Astrocyte (in vitro differentiated cells and primary cell): Measurements from ENCODE around the gene KIF24. TPM values are rescaled to one million over a fixed set of nuclear protein-coding genes. Genes with fewer than 3 reads are reported as not detected.

Experiments used
- DNase-seq: peaks from one replicate; pipeline ENCODE4 v3.0.0-alpha.2; 2010; ENCODE audit warnings: low read depth
- FAIRE-seq: peaks from 2 replicates; lab custom pipeline; 2011; peaks lifted over from hg19 to GRCh38; lab: Jason Lieb, UNC
- H2AFZ ChIP-seq: 2 replicates; pipeline ENCODE4 v1.6.0; 2012; ENCODE audit warnings: low read depth, low read length, inconsistent platforms
- H3K27ac ChIP-seq: 2 replicates; pipeline ENCODE4 v1.5.1; 2011; ENCODE audit warnings: low read depth, low read length, inconsistent platforms
- H3K27me3 ChIP-seq: 2 replicates; pipeline ENCODE4 v1.6.0; 2011; ENCODE audit warnings: low read length, inconsistent platforms; ENCODE audit not compliant: insufficient read depth
- H3K36me3 ChIP-seq: 2 replicates; pipeline ENCODE4 v1.5.1; 2011; ENCODE audit warnings: low read length, inconsistent platforms; ENCODE audit not compliant: insufficient read depth
- H3K4me1 ChIP-seq: 2 replicates; pipeline ENCODE4 v1.5.1; 2011; ENCODE audit warnings: low read length, inconsistent platforms; ENCODE audit not compliant: insufficient read depth
- H3K4me2 ChIP-seq: 2 replicates; pipeline ENCODE4 v1.6.0; 2012; ENCODE audit warnings: low read length, inconsistent platforms
- H3K4me3 ChIP-seq: 2 replicates; pipeline ENCODE4 v1.5.1; 2011; ENCODE audit warnings: low read depth, mild to moderate bottlenecking, low read length, inconsistent platforms; ENCODE audit not compliant: insufficient read depth
- H3K79me2 ChIP-seq: 2 replicates; pipeline ENCODE4 v1.6.0; 2012; ENCODE audit warnings: mild to moderate bottlenecking, low read length, inconsistent platforms; ENCODE audit not compliant: insufficient read depth
- H3K9ac ChIP-seq: 2 replicates; pipeline ENCODE4 v1.6.0; 2012; ENCODE audit warnings: mild to moderate bottlenecking, low read length, inconsistent platforms
- H3K9me3 ChIP-seq: 2 replicates; pipeline ENCODE4 v1.5.1; 2012; ENCODE audit warnings: low read depth, mild to moderate bottlenecking, low read length, inconsistent platforms; ENCODE audit not compliant: insufficient read depth
- H4K20me1 ChIP-seq: 2 replicates; pipeline ENCODE4 v1.6.0; 2012; ENCODE audit warnings: low read length, inconsistent platforms; ENCODE audit not compliant: insufficient read depth
- H3K27ac Mint-ChIP-seq: one replicate; pipeline ENCODE4 v1.8.0; 2021; ENCODE audit warnings: mild to moderate bottlenecking, mixed read lengths; ENCODE audit not compliant: unreplicated experiment
- H3K27me3 Mint-ChIP-seq: one replicate; pipeline ENCODE4 v1.8.0; 2021; ENCODE audit warnings: low read depth, mixed read lengths; ENCODE audit not compliant: unreplicated experiment
- H3K36me3 Mint-ChIP-seq: one replicate; pipeline ENCODE4 v1.8.0; 2021; ENCODE audit warnings: low read depth, mixed read lengths; ENCODE audit not compliant: unreplicated experiment
- H3K4me1 Mint-ChIP-seq: one replicate; pipeline ENCODE4 v1.8.0; 2021; ENCODE audit warnings: low read depth, mixed read lengths; ENCODE audit not compliant: unreplicated experiment
- H3K4me3 Mint-ChIP-seq: one replicate; pipeline ENCODE4 v1.8.0; 2021; ENCODE audit warnings: mild to moderate bottlenecking, moderate library complexity, mixed read lengths; ENCODE audit not compliant: unreplicated experiment
- H3K9me3 Mint-ChIP-seq: one replicate; pipeline ENCODE4 v1.8.0; 2021; ENCODE audit warnings: mild to moderate bottlenecking, mixed read lengths; ENCODE audit not compliant: unreplicated experiment
- CTCF ChIP-seq: IDR thresholded peaks from 2 replicates; pipeline ENCODE4 v1.5.1; 2011; ENCODE audit warnings: low read depth, mild to moderate bottlenecking, inconsistent platforms, low read length, moderate library complexity; ENCODE audit not compliant: insufficient read depth
- EZH2 ChIP-seq: IDR thresholded peaks from 2 replicates; pipeline ENCODE4 v1.6.1; 2012; ENCODE audit warnings: mild to moderate bottlenecking, low read length, inconsistent platforms; ENCODE audit not compliant: insufficient read depth
- total RNA-seq: library from RNA; stranded (reverse); gene quantifications from 2 replicates; pipeline ENCODE4 v1.2.1, GENCODE V29; 2021

KIF24 gene
- total RNA-seq, 1 donor from 2014 or later = 0.86 TPM

GRCh38 chr9:34375901-34376595, 47.0 kb upstream of the KIF24 start:
- no peak overlapping the region for H3K27ac ChIP-seq
- DNase-seq (peak; percentile 15), FAIRE-seq (no peak)
- H3K9me3 ChIP-seq = peaks cover 13% of the 10 kb centered on the region
- no peaks in the 10 kb centered on the region for H3K9me3 Mint-ChIP-seq
- H3K27me3 ChIP-seq = no peaks in the 10 kb centered on the region
- TF ChIP-seq EZH2 = no peak
- no peak for TF ChIP-seq CTCF
- H3K4me3 Mint-ChIP-seq = peak overlapping the region; percentile 88
- peak overlapping the region; percentile 68 for H2AFZ ChIP-seq
- H3K27ac Mint-ChIP-seq = peak overlapping the region; percentile 18
- no peaks in the 10 kb centered on the region for H3K79me2 ChIP-seq
- H3K4me1 ChIP-seq = peaks cover 10% of the 10 kb centered on the region
- peaks cover 10% of the 10 kb centered on the region for H3K36me3 Mint-ChIP-seq
- no peaks in the 10 kb centered on the region for H3K36me3 ChIP-seq
- H3K9ac ChIP-seq = peak overlapping the region; percentile 71
- H3K4me1 Mint-ChIP-seq = peaks cover 9% of the 10 kb centered on the region
- no peaks in the 10 kb centered on the region for H4K20me1 ChIP-seq
- H3K27me3 Mint-ChIP-seq = peaks cover 11% of the 10 kb centered on the region
- H3K4me2 ChIP-seq = peak overlapping the region; percentile 86
- peak overlapping the region; percentile 68 for H3K4me3 ChIP-seq

DNA sequence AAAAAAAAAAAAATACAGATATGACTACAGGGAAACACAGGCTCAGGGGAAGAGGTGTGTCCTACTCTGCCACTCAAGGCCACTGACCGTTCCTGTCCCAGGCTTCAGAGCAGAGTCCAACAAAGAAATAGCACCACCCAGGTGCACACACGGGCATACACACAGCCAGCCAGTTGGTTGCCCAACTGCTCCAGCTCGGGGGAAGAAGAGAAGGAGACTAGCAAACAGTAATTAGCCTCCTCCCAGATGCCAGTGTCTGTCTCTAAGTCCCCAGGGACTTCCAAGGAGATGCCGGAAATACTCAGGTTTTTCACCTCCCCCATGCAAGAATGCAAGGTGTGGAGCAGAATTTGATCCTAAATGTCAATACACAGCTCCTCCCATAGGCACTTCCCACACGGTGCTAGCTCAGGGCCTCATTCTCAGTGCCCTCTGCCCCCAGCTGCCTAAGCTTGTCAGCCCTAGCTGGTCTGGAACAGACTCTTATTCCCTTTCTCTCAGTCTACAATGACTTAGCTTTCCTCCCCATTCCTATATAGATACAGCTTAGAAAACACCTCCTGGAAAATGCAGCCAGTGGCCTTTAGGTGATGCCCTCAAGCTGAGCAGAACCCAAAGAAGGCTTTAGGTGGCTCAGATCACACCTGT, 46.0 kb upstream of the KIF24 start:
- no peaks in the 10 kb centered on the region for H3K9me3 Mint-ChIP-seq
- H3K27me3 Mint-ChIP-seq = peaks cover 10% of the 10 kb centered on the region
- Histone ChIP-seq H3K27me3 (no peaks in the 10 kb centered on the region), H3K4me2 (no peak overlapping the region), H3K27ac (no peak overlapping the region), H3K9me3 (peaks cover 15% of the 10 kb centered on the region), H2AFZ (no peak overlapping the region), H3K4me3 (no peak overlapping the region), H3K4me1 (peaks cover 4% of the 10 kb centered on the region), H3K79me2 (no peaks in the 10 kb centered on the region), H3K9ac (no peak overlapping the region), H4K20me1 (no peaks in the 10 kb centered on the region), H3K36me3 (no peaks in the 10 kb centered on the region)
- H3K4me1 Mint-ChIP-seq = peaks cover 9% of the 10 kb centered on the region
- peak overlapping the region; percentile 88 for H3K4me3 Mint-ChIP-seq
- no peak for DNase-seq
- H3K27ac Mint-ChIP-seq = no peak overlapping the region
- TF ChIP-seq EZH2 (no peak), CTCF (no peak)
- peaks cover 15% of the 10 kb centered on the region for H3K36me3 Mint-ChIP-seq
- FAIRE-seq = no peak

GRCh38 chr9:34374339-34374738, 45.3 kb upstream of the KIF24 start:
- H3K36me3 ChIP-seq = no peaks in the 10 kb centered on the region
- H3K4me3 ChIP-seq = no peak overlapping the region
- H2AFZ ChIP-seq = no peak overlapping the region
- TF ChIP-seq CTCF (no peak), EZH2 (no peak)
- Mint-ChIP-seq H3K27ac (no peak overlapping the region), H3K9me3 (no peaks in the 10 kb centered on the region), H3K36me3 (peaks cover 16% of the 10 kb centered on the region), H3K4me1 (peaks cover 9% of the 10 kb centered on the region), H3K4me3 (no peak overlapping the region), H3K27me3 (peaks cover 9% of the 10 kb centered on the region)
- H3K27ac ChIP-seq = no peak overlapping the region
- DNase-seq (no peak), FAIRE-seq (no peak)
- peaks cover 4% of the 10 kb centered on the region for H3K4me1 ChIP-seq
- H3K9me3 ChIP-seq = peaks cover 15% of the 10 kb centered on the region
- H3K9ac ChIP-seq = no peak overlapping the region
- no peak overlapping the region for H3K4me2 ChIP-seq
- H3K79me2 ChIP-seq = no peaks in the 10 kb centered on the region
- no peaks in the 10 kb centered on the region for H3K27me3 ChIP-seq
- H4K20me1 ChIP-seq = no peaks in the 10 kb centered on the region
